GM12873 (cell line): Measurements from ENCODE around the gene RXRB.

ENCODE experiments used
- TF ChIP-seq, protein P1 (sequence below): IDR thresholded peaks from 2 replicates; pipeline ENCODE4 v1.5.1; 2012; ENCODE audit warnings: low read depth, mild to moderate bottlenecking, moderate library complexity, low read length, control low read depth; ENCODE audit not compliant: insufficient read depth; ENCODE audit errors: missing control alignments

Gene RXRB

DNA sequence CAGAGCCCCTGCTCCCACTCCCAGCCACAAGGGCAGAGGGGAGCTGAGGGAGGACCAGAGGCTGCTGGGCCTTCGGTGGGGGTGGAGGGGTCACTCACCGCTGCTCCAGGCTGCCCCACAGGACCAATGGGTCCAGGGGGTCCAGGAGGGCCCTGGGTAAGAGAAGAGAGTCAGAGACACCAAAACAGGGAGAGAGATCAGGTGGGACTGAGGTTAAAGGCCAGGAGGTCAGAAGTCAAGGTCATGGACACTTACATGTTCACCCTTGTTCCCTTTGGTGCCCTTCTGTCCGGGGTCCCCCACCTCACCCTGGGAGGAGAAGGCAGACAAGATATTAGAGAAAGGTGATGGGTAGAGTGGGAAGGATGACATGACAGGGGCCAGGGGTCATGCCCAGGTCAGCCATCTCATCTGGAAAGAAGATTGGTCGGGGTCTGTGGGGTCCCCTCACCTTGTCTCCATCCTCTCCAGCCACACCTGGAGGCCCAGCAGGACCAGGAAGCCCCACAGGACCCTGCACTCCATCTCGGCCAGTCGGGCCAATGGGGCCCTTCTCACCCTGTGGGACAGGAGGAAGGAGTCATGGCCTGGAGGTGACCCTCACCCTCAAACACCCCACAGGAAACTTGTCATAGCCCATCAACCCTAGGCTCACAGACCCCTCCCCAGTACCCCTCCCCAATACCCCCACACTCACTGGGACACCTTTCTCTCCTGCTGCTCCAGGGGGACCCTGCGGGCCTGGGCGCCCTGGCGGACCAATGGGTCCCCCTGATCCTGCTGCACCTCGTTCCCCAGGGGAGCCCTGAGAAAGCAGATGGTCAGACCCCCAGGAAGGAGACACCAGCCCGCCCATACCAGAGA lies 29.2 kb downstream of the RXRB start:
- TF ChIP-seq, protein P1, sequence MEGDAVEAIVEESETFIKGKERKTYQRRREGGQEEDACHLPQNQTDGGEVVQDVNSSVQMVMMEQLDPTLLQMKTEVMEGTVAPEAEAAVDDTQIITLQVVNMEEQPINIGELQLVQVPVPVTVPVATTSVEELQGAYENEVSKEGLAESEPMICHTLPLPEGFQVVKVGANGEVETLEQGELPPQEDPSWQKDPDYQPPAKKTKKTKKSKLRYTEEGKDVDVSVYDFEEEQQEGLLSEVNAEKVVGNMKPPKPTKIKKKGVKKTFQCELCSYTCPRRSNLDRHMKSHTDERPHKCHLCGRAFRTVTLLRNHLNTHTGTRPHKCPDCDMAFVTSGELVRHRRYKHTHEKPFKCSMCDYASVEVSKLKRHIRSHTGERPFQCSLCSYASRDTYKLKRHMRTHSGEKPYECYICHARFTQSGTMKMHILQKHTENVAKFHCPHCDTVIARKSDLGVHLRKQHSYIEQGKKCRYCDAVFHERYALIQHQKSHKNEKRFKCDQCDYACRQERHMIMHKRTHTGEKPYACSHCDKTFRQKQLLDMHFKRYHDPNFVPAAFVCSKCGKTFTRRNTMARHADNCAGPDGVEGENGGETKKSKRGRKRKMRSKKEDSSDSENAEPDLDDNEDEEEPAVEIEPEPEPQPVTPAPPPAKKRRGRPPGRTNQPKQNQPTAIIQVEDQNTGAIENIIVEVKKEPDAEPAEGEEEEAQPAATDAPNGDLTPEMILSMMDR, result no peak

DNA sequence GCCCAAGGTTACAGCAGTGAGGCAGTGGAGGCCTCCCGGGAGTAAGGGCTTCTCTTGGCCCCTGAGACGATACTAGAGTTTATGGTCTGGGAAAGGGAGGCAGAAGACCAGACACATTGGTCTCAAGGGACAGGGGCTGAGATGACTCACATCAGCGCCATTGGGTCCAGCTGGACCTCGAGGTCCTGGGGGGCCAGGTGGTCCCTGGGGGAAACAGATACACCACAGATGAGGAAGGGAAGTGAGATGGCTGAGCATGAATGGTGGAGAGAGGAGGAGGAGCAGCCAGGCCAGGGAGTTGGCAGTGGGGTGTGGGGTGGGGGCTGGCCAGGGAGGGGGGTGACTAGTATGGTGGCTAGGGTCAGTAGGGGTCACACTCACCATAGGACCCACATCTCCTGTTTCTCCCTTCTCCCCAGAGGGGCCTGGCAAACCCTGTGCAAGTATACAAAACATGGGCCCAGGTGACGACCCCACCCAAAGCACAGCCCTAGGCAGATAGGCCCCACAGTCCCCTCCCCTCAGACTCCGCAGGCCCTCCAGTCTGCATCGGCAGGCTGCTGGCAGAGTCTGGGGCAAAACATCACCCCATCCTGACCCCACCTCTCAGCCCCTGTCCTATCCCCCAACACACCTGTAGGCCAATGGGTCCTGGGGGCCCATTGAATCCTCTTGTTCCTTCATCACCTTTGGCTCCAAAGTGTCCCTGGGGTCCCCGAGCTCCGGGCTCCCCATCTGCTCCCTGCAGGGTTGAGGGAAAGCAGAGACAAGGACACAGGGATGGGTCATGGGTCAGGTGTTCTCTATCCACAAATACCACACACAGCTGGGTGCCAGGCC lies 30.1 kb downstream of the RXRB start:
- TF ChIP-seq, protein P1, result no peak

DNA sequence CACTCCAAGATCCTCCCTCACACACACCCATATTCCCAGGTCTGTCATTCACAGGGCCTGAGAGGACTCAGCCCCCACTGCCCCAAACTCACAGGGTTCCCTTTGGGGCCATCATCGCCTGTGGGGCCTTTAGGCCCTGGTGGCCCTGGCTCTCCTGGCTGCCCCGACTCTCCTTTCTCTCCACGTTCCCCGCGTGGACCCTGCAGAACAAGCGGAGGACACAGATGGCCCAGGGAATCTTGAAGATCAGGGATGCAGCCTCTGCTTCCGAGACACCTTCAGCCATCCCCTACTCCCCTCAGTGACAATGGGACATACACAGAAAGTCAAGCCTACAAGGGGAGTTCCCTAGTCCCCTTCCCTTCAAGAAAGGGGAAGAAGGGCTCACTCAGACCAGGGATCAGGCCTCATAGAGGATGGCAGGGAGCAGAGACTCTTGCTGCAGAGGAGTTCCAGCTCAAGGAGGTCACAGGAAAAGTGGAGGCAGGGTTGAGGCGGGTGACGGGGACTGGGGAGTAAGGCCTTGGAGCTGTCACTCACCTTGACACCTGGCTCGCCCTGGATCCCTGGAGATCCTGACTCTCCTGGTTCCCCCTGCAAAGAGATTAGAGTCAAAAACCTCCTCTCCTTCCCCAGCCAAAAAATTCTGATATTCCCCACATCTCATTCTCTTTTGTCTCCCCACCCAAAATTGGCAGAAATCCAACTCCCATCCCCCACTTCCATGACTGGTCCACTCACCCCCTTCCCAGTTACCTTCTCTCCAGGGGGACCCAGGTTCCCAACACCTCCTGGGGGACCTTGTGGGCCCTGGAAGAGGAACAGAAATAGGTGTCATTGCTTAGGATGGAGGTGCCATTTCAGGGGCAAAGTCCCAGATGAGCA lies 30.9 kb downstream of the RXRB start:
- TF ChIP-seq, protein P1, result no peak

DNA sequence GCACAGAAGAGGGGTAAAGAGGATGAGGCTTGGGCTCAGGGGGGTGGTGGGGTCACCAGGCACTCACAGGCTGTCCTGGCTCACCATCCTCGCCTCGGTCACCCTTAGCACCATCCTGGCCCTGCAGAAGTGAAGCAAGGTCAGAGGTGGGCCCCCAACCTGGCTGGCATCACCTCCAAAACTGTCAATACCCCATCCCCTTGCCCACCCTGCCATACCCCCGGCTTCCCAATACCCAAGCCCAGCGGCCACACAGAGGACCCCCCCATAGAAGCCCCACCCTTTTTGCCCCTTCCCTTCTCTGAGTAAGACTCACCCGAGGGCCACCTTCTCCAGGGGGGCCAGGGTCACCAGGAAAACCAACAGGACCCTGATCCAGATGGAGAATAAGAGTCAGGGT lies 31.8 kb downstream of the RXRB start:
- TF ChIP-seq, protein P1, result no peak

DNA sequence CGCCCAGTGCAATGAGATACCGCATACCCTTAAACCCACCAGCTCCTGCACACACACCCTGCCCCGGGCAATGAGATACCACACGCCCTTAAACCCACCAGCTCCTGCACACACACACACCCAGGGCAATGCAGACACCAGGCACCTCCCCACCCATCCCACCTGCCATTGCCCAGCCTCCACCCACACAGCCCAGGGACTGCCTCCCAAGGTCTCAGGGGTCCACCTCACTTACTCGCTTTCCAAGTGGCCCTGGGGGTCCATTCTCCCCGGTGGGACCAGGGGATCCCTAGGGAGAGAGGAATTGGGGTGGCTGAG lies 32.2 kb downstream of the RXRB start:
- TF ChIP-seq, protein P1, result no peak

DNA sequence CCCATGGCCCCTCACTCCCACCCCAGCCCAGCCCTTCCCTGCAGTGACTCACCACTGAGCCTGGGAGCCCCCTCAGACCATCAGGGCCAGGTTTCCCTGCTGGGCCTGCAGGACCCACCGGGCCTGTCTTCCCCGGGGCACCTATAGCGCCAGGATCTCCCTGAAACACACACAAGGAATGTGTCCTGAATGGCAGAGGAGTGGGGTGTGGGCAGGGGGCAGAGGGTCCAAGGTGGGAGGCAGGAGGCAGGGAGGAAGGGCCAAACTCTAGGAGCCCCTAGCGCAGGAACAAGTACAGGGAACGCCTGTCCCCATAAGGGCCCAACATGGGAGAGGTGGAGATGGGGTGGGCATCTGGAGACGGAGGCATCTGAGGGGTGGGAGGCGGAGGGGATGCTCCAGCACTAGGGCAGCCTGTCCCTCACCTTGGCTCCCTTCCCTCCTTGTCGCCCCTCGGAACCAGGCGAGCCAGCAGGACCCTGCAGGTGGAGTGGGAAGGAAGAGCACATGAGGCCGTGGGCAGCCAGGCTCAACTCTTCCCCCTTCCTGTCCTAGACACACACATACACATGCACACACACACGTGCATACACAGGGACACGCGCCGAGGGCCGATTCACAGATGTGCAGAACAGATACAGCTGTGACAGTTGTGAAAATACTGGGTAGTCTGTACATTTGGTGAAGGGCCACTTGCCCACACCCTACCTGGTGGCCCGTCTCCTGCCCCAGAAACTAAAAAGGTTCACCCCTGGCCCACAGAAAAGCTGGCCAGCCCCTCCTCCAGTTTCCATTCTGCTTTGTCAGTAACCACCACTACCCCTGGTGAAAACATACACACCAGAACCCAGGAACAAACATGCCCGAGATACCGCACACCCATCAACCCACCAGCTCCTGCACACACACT lies 32.8 kb downstream of the RXRB start:
- TF ChIP-seq, protein P1, result no peak
